Prostate gland (tissue), 2 donors: ENCODE data around the gene ANKRD2. TPM values are rescaled to one million over a fixed set of nuclear protein-coding genes. Genes with fewer than 3 reads are reported as not detected.

Source experiments
- DNase-seq: peaks from one replicate; pipeline ENCODE4 v3.0.0-alpha.2; 2019; ENCODE audit warnings: low spot score
- H3K27ac ChIP-seq, 2 donors: fragments of 200-600 bp; sonication (generic); 2 replicates each; pipeline ENCODE4 v1.5.1; 2017 to 2019
- H3K27me3 ChIP-seq: fragments of 200-600 bp; sonication (generic); replicated peaks from 2 replicates; pipeline ENCODE4 v1.5.1; 2019; ENCODE audit not compliant: insufficient read depth
- H3K36me3 ChIP-seq, 2 donors: fragments of 200-600 bp; sonication (generic); 1 replicate in 1 of 2; 2 replicates in 1 of 2; pipeline versions ENCODE4 v1.5.1 to v1.8.1; 2017 to 2019
- H3K4me1 ChIP-seq: fragments of 200-600 bp; sonication (generic); replicated peaks from 2 replicates; pipeline ENCODE4 v1.5.1; 2019
- H3K4me3 ChIP-seq, 2 donors: fragments of 200-600 bp; sonication (generic); 2 replicates each; pipeline ENCODE4 v1.5.1; 2017 to 2019
- H3K9me3 ChIP-seq: fragments of 200-600 bp; sonication (generic); 2 replicates; pipeline ENCODE4 v1.5.1; 2017
- CTCF ChIP-seq, 4 experiments: fragments of 200-600 bp in 2 of 4; fragments of 450-650 bp in 2 of 4; sonication (generic) in 2 of 4; IDR thresholded peaks; 1 replicate in 3 of 4; 2 replicates in 1 of 4; pipeline ENCODE4 v1.5.1; 2016 to 2019; ENCODE audit warnings: antibody characterized with exemption in 4 of 4, mild to moderate bottlenecking in 2 of 4, moderate library complexity in 2 of 4
- POLR2A ChIP-seq: fragments of 450-650 bp; IDR thresholded peaks from one replicate; pipeline ENCODE4 v1.6.1; 2016; ENCODE audit warnings: antibody characterized with exemption, mild to moderate bottlenecking
- POLR2AphosphoS5 ChIP-seq: sonication (generic); formaldehyde crosslinking; IDR thresholded peaks from one replicate; pipeline ENCODE4 v1.6.1; 2017; ENCODE audit warnings: antibody characterized with exemption
- WGBS: methylation state at CpG from one replicate; pipeline ENCODE4 v1.1.5; 2018; 5-methylcytosine and 5-hydroxymethylcytosine counted together
- intact Hi-C: fragments of 100-400 bp; cut with DNase I; formaldehyde crosslinking; loops from one replicate; pipeline ENCODE4 v1.14.2; 2022
- total RNA-seq, 2 donors: library from RNA; depleted of rRNA; stranded (reverse); fragments of >200 nt; gene quantifications; one replicate each; pipeline ENCODE4 v1.1.0, GENCODE V29; 2016

Gene ANKRD2
- total RNA-seq, 2 donors from 2014 or later = 13.9 TPM; not detected in 1

- TF ChIP-seq POLR2A (no peak), POLR2AphosphoS5 (no peak), CTCF (IDR thresholded peaks at IDR 0.05) (no peak)
- Histone ChIP-seq H3K27me3 (no peaks in the 10 kb centered on the region), H3K4me3 (no peak overlapping the region), H3K9me3 (no peaks in the 10 kb centered on the region), H3K36me3 (no peaks in the 10 kb centered on the region), H3K4me1 (peaks cover 8% of the 10 kb centered on the region), H3K27ac (no peak overlapping the region)
- intact Hi-C loops = no loop called here
- 90% methylated on average over 18 of the region's 18 CpGs for WGBS
- no peak for DNase-seq
Observed at GRCh38 chr10:97546456-97547270, 25.9 kb upstream of the ANKRD2 start.

- Histone ChIP-seq H3K4me3 (no peak overlapping the region), H3K9me3 (no peaks in the 10 kb centered on the region), H3K36me3 (no peaks in the 10 kb centered on the region), H3K27ac (no peak overlapping the region), H3K27me3 (no peaks in the 10 kb centered on the region), H3K4me1 (peaks cover 4% of the 10 kb centered on the region)
- WGBS = 71% methylated on average over 4 of the region's 4 CpGs
- TF ChIP-seq POLR2A (no peak), POLR2AphosphoS5 (no peak), CTCF (IDR thresholded peaks at IDR 0.05) (no peak)
- intact Hi-C loops = no loop called here
- no peak for DNase-seq
Observed at GRCh38 chr10:97547271-97547600, 25.3 kb upstream of the ANKRD2 start.

- no peaks in the 10 kb centered on the region for H3K27me3 ChIP-seq
- no peak overlapping the region for H3K27ac ChIP-seq
- no peaks in the 10 kb centered on the region for H3K9me3 ChIP-seq
- H3K36me3 ChIP-seq = no peaks in the 10 kb centered on the region
- DNase-seq = no peak
- no peak for TF ChIP-seq POLR2A
- no peak for TF ChIP-seq POLR2AphosphoS5
- no peak for TF ChIP-seq CTCF (IDR thresholded peaks at IDR 0.05)
- intact Hi-C loops = no loop called here
- peaks cover 1% of the 10 kb centered on the region for H3K4me1 ChIP-seq
- H3K4me3 ChIP-seq = no peak overlapping the region
- WGBS = 33% methylated on average over 4 of the region's 4 CpGs
Observed at GRCh38 chr10:97547962-97548361, 24.6 kb upstream of the ANKRD2 start.

GRCh38 chr10:97548828-97549455 is 23.6 kb upstream of the ANKRD2 start:
- TF ChIP-seq POLR2AphosphoS5 = no peak
- no peak for TF ChIP-seq CTCF (IDR thresholded peaks at IDR 0.05)
- TF ChIP-seq POLR2A = no peak
- Histone ChIP-seq H3K27me3 (no peaks in the 10 kb centered on the region), H3K9me3 (no peaks in the 10 kb centered on the region), H3K36me3 (no peaks in the 10 kb centered on the region), H3K4me1 (no peaks in the 10 kb centered on the region), H3K27ac (peak overlapping the region in 1 of 2 donors; percentile 76), H3K4me3 (no peak overlapping the region)
- DNase-seq = no peak
- 80% methylated on average over 13 of the region's 13 CpGs for WGBS
- intact Hi-C loops = no loop called here
